Measurements from ENCODE around the gene PSMA8. TPM values are rescaled to one million over a fixed set of nuclear protein-coding genes. Genes with fewer than 3 reads are reported as not detected.

PSMA8 gene
- total and polyA plus RNA-seq, 2 of the 8 experiments (the other 6 are each of a cell fraction or from before 2014, with no cell fraction given): not detected

DNA sequence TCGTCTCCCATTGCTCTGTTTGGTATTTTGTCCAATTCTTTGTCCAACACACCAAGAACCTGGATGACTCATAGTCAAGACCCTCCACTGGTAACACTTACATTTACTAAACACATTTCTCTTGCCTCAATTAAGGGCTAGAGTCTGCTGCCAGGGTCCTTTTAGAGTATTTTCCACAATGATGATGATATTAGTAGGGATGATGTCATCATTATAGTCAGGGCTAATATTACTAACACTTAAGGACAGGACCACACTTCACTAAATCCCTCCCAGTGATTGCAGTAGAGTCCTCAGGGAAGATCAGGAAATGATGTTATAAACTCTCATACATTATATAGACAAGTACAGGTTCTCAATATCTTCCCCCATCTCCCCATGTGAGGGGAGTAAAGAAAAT, 29.6 kb upstream of the PSMA8 start (continued):
- TF ChIP-seq KDM4A (IDR thresholded peaks at IDR 0.05; ENCODE audit: low read depth, low read length, severe bottlenecking) (no peak), CBX5 (IDR thresholded peaks at IDR 0.05; ENCODE audit: low read depth, low read length) (no peak)

Data from H1 (cell line).